C4-2B (cell line): Measurements from ENCODE around the gene NFASC.

Experiments used
- H3K27ac ChIP-seq: fragments of 450-650 bp; 2 replicates; pipeline ENCODE4 v1.5.1; 2017
- ZFX ChIP-seq: fragments of 450-650 bp; IDR thresholded peaks from 2 replicates; pipeline ENCODE4 v1.6.1; 2017
- TF ChIP-seq, protein P1 (sequence below): fragments of 450-650 bp; conservative IDR thresholded peaks from 2 replicates; pipeline ENCODE4 v1.5.1; 2017; ENCODE audit warnings: mild to moderate bottlenecking

NFASC gene

DNA sequence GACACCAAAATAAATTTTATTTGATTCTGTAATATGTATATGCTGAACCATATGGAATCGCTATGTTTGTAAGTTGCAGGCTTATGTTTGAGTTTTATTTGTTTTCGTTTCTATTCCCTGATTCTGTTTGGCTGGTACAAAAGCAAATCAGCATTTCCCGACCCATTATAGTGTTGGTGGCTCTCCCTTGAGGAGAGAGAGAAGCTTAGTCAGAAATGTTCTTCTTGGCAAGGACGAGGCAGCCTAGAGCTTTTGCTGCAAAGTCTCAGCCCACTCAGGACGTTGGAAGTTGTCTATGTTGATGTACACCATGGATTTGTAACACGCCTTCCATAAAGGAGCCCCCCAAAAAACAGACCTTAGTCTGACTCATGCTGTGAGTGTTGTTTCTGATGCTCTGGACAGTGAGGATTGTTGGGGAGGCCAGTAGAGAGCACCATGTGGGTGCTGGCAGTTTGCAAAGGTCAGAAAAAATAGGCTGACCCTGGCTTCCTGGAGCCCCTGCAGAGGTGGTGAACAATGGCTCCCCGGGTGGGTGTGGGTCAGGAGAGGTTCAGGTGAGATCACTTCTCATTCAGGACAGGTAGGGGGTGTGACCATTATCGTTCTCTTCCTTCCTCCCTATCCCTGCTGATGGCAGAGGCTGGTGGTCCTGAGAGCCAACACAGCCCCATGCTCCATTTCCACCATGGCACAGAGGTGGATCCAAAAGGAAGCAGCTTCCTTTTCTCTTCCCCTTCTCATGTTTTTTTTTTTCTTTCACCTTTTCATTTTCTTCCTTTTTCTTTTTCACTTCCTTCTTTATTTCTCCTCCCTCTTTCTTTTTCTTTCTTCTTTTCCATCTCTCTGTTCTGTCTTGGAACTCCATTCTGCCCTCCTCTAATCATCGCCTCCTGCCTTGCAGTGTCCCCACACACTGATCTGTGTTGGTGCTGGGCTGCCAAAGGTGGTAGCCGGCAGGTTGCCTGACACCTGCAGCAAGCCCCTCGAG, 88.0 kb downstream of the NFASC start:
- H3K27ac ChIP-seq, result no peak overlapping the region
- TF ChIP-seq, protein P1, sequence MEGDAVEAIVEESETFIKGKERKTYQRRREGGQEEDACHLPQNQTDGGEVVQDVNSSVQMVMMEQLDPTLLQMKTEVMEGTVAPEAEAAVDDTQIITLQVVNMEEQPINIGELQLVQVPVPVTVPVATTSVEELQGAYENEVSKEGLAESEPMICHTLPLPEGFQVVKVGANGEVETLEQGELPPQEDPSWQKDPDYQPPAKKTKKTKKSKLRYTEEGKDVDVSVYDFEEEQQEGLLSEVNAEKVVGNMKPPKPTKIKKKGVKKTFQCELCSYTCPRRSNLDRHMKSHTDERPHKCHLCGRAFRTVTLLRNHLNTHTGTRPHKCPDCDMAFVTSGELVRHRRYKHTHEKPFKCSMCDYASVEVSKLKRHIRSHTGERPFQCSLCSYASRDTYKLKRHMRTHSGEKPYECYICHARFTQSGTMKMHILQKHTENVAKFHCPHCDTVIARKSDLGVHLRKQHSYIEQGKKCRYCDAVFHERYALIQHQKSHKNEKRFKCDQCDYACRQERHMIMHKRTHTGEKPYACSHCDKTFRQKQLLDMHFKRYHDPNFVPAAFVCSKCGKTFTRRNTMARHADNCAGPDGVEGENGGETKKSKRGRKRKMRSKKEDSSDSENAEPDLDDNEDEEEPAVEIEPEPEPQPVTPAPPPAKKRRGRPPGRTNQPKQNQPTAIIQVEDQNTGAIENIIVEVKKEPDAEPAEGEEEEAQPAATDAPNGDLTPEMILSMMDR, result no peak
- TF ChIP-seq ZFX, result no peak

- TF ChIP-seq, protein P1, result no peak
- TF ChIP-seq ZFX, result no peak
- no peak overlapping the region for H3K27ac ChIP-seq
Observed at GRCh38 chr1:204959374-204959773, 88.7 kb downstream of the NFASC start.

- TF ChIP-seq, protein P1, result no peak
- TF ChIP-seq ZFX, result no peak
- H3K27ac ChIP-seq, result no peak overlapping the region
Observed at GRCh38 chr1:204959836-204960235, 89.2 kb downstream of the NFASC start.

- TF ChIP-seq ZFX, result no peak
- no peak overlapping the region for H3K27ac ChIP-seq
Observed at GRCh38 chr1:204960306-204961125, 89.9 kb downstream of the NFASC start.

GRCh38 chr1:204961765-204962419, 91.2 kb downstream of the NFASC start:
- no peak overlapping the region for H3K27ac ChIP-seq
- TF ChIP-seq, protein P1, result no peak

DNA sequence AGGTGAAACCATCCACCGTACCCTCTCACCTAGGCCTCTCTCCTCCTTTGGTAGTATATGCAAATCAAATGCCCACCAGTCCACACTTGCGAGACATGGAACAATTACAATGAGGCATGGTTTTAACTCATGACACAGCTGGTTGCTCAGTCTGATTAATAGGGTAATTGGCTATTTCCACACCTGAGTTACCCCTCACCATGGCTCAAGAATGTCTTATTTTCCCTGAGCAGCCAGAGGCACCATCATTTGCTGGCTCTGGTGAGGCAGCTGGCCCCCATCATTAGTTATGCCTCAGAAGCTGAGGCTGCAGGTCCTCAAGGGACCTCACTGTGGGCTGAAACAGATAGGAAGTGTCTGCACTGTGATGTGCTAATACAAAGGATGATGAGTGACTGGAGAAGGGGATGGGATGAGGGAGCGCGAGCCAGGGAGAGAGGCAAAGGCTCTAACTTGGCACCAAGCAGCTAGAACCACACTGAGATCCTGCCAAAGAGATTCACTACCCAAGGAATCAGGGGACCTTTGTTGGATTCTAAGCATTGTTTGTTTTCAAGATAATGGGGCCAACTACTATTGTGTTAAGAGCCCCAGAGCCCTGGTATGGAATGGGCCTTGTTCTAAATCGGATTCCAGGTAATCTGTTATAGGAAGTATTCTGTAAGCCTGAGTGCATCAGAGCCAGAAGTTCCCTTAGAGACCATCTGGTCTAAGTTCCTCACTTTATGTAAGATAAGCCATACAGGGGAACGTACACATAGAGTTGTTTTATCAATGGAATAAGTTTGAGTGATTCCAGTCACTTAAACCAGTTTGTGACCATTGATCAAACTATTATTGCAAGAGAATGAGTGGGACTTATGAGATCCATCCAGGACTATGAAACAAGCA, 92.3 kb downstream of the NFASC start:
- TF ChIP-seq, protein P1, result no peak
- no peak for TF ChIP-seq ZFX
- no peak overlapping the region for H3K27ac ChIP-seq

DNA sequence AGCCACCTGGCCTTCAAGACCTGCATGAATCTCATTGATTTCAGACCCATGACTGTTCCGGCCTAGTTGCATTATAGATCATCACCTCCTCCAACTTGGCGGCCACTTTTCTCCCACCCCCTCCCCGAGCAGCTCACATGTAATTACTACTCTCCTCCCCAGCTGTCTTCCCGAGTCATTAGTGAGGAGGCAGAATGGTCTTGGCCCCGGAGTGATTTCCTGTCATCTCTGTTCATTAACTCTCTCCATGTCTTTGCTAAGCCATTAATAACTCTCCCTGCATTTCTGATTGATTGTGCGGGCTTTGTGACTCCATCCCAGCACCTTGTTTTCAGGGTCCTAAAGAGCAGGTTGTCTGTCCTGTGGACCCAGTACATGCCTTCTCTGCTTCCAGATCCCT, 96.8 kb downstream of the NFASC start:
- TF ChIP-seq, protein P1, result no peak
- TF ChIP-seq ZFX, result no peak
- H3K27ac ChIP-seq, result no peak overlapping the region
